TTC549 (cell line): ENCODE results near the gene RND1.

ENCODE experiments used
- FAIRE-seq: peaks from 2 replicates; lab custom pipeline; 2012; peaks lifted over from hg19 to GRCh38; lab: Jason Lieb, UNC

Gene RND1

GRCh38 chr12:48807981-48808380, 57.7 kb downstream of the RND1 start:
- no peak for FAIRE-seq
